ENCODE data around the gene SFMBT2. TPM values are rescaled to one million over a fixed set of nuclear protein-coding genes. Genes with fewer than 3 reads are reported as not detected.
A peak's percentile ranks its signal among the peaks of the same experiment; 100 is the strongest.
"Not testable (repeated sequence)": the region's sequence is repeated elsewhere in the genome, so short reads cannot be mapped to it uniquely, and the experiment has no call there.

SFMBT2 gene
- total RNA-seq, 1 donor from 2014 or later = 2.7 TPM

- Mint-ChIP-seq H3K9me3 (ENCODE audit: unreplicated experiment) (peaks cover 14% of the 10 kb centered on the region), H3K4me3 (ENCODE audit: unreplicated experiment) (no peak overlapping the region), H3K4me1 (ENCODE audit: unreplicated experiment) (no peaks in the 10 kb centered on the region), H3K36me3 (ENCODE audit: unreplicated experiment) (no peaks in the 10 kb centered on the region), H3K27ac (ENCODE audit: unreplicated experiment) (no peak overlapping the region), H3K27me3 (ENCODE audit: unreplicated experiment) (no peaks in the 10 kb centered on the region)
- no peak for DNase-seq (ENCODE audit: extremely low spot score, unreplicated experiment)
- no peak for TF ChIP-seq CTCF (IDR thresholded peaks at IDR 0.05)
Measured at GRCh38 chr10:7231509-7232414, 179.1 kb downstream of the SFMBT2 start.

- Mint-ChIP-seq H3K9me3 (ENCODE audit: unreplicated experiment) (peaks cover 11% of the 10 kb centered on the region), H3K27ac (ENCODE audit: unreplicated experiment) (no peak overlapping the region), H3K36me3 (ENCODE audit: unreplicated experiment) (no peaks in the 10 kb centered on the region), H3K4me3 (ENCODE audit: unreplicated experiment) (no peak overlapping the region), H3K27me3 (ENCODE audit: unreplicated experiment) (no peaks in the 10 kb centered on the region), H3K4me1 (ENCODE audit: unreplicated experiment) (no peaks in the 10 kb centered on the region)
- DNase-seq (ENCODE audit: extremely low spot score, unreplicated experiment) = no peak
- TF ChIP-seq CTCF (IDR thresholded peaks at IDR 0.05) = no peak
Measured at GRCh38 chr10:7230951-7231350, 179.9 kb downstream of the SFMBT2 start.

GRCh38 chr10:7230036-7230435 lies 180.8 kb downstream of the SFMBT2 start:
- H3K4me1 Mint-ChIP-seq (ENCODE audit: unreplicated experiment) = no peaks in the 10 kb centered on the region
- no peak for TF ChIP-seq CTCF (IDR thresholded peaks at IDR 0.05)
- peaks cover 5% of the 10 kb centered on the region for H3K9me3 Mint-ChIP-seq (ENCODE audit: unreplicated experiment)
- no peaks in the 10 kb centered on the region for H3K36me3 Mint-ChIP-seq (ENCODE audit: unreplicated experiment)
- no peak for DNase-seq (ENCODE audit: extremely low spot score, unreplicated experiment)
- no peak overlapping the region for H3K4me3 Mint-ChIP-seq (ENCODE audit: unreplicated experiment)
- no peak overlapping the region for H3K27ac Mint-ChIP-seq (ENCODE audit: unreplicated experiment)
- H3K27me3 Mint-ChIP-seq (ENCODE audit: unreplicated experiment) = no peaks in the 10 kb centered on the region

GRCh38 chr10:7225133-7225532 lies 185.7 kb downstream of the SFMBT2 start:
- Mint-ChIP-seq H3K9me3 (ENCODE audit: unreplicated experiment) (peaks cover 19% of the 10 kb centered on the region), H3K36me3 (ENCODE audit: unreplicated experiment) (no peaks in the 10 kb centered on the region), H3K4me1 (ENCODE audit: unreplicated experiment) (no peaks in the 10 kb centered on the region), H3K27ac (ENCODE audit: unreplicated experiment) (no peak overlapping the region), H3K4me3 (ENCODE audit: unreplicated experiment) (no peak overlapping the region), H3K27me3 (ENCODE audit: unreplicated experiment) (no peaks in the 10 kb centered on the region)
- no peak for TF ChIP-seq CTCF (IDR thresholded peaks at IDR 0.05)
- no peak for DNase-seq (ENCODE audit: extremely low spot score, unreplicated experiment)

GRCh38 chr10:7218968-7219367 lies 191.9 kb downstream of the SFMBT2 start:
- H3K4me1 Mint-ChIP-seq (ENCODE audit: unreplicated experiment) = no peaks in the 10 kb centered on the region
- peaks cover 19% of the 10 kb centered on the region for H3K9me3 Mint-ChIP-seq (ENCODE audit: unreplicated experiment)
- no peak overlapping the region for H3K27ac Mint-ChIP-seq (ENCODE audit: unreplicated experiment)
- no peak for DNase-seq (ENCODE audit: extremely low spot score, unreplicated experiment)
- no peak overlapping the region for H3K4me3 Mint-ChIP-seq (ENCODE audit: unreplicated experiment)
- H3K36me3 Mint-ChIP-seq (ENCODE audit: unreplicated experiment) = no peaks in the 10 kb centered on the region
- no peaks in the 10 kb centered on the region for H3K27me3 Mint-ChIP-seq (ENCODE audit: unreplicated experiment)
- TF ChIP-seq CTCF (IDR thresholded peaks at IDR 0.05) = peak; percentile 10

- not testable (repeated sequence) for H3K4me1 Mint-ChIP-seq (ENCODE audit: unreplicated experiment); H3K4me3 Mint-ChIP-seq (ENCODE audit: unreplicated experiment); H3K27me3 Mint-ChIP-seq (ENCODE audit: unreplicated experiment); DNase-seq (ENCODE audit: extremely low spot score, unreplicated experiment); H3K27ac Mint-ChIP-seq (ENCODE audit: unreplicated experiment); H3K36me3 Mint-ChIP-seq (ENCODE audit: unreplicated experiment); H3K9me3 Mint-ChIP-seq (ENCODE audit: unreplicated experiment)
Measured at GRCh38 chr10:7212696-7213095, 198.1 kb downstream of the SFMBT2 start.
